K562 (cell line): ENCODE data around the gene BMP8B. TPM values are rescaled to one million over a fixed set of nuclear protein-coding genes. Genes with fewer than 3 reads are reported as not detected.
A peak's percentile ranks its signal among the peaks of the same experiment; 100 is the strongest.

Experiments
- ARNT ChIP-seq, 2 experiments: fragments of 450-650 bp; IDR thresholded peaks; 2 replicates each; pipeline ENCODE4 v1.6.1; 2016; ENCODE audit warnings: mild to moderate bottlenecking in 1 of 2
- BACH1 ChIP-seq: fragments of 200-800 bp; sonication (Bioruptor generic); IDR thresholded peaks from 2 replicates; pipeline ENCODE4 v1.6.1; 2016; ENCODE audit warnings: missing genetic modification characterization, missing compliant biosample characterization
- CAMTA2 ChIP-seq: fragments of 250-450 bp; sonication (Bioruptor Pico); conservative IDR thresholded peaks from 2 replicates; pipeline ENCODE4 v1.5.1; 2022
- CTCFL ChIP-seq: IDR thresholded peaks from 2 replicates; pipeline ENCODE4 v1.6.1; 2011; ENCODE audit warnings: borderline replicate concordance, low read depth, mild to moderate bottlenecking, moderate library complexity, low read length; ENCODE audit not compliant: insufficient read depth, poor library complexity, severe bottlenecking
- KLF16 ChIP-seq: IDR thresholded peaks from 2 replicates; pipeline ENCODE4 v1.6.1; 2016; ENCODE audit warnings: antibody characterized with exemption
- MAFK ChIP-seq: IDR thresholded peaks from 2 replicates; pipeline ENCODE4 v1.6.1; 2011; ENCODE audit warnings: low read length, improper control_type of control experiment
- NCOA6 ChIP-seq: fragments of 450-650 bp; IDR thresholded peaks from 2 replicates; pipeline ENCODE4 v1.6.1; 2017; ENCODE audit warnings: mild to moderate bottlenecking
- PRPF4 ChIP-seq: fragments of 200-400 bp; formaldehyde crosslinking; IDR thresholded peaks from one replicate; pipeline ENCODE4 v1.6.1; 2017; ENCODE audit warnings: low read length, low read depth, mild to moderate bottlenecking; ENCODE audit not compliant: insufficient read depth, poor library complexity, severe bottlenecking
- RB1 ChIP-seq: fragments of 450-650 bp; IDR thresholded peaks from 2 replicates; pipeline ENCODE4 v1.6.1; 2017; ENCODE audit warnings: low read depth, mild to moderate bottlenecking
- SIN3B ChIP-seq: fragments of 450-650 bp; IDR thresholded peaks from 2 replicates; pipeline ENCODE4 v1.6.1; 2017; ENCODE audit warnings: low read depth, mild to moderate bottlenecking, moderate library complexity
- SMAD2 ChIP-seq: fragments of 150-350 bp; IDR thresholded peaks from 2 replicates; pipeline ENCODE4 v1.6.1; 2014; ENCODE audit warnings: low read depth, mild to moderate bottlenecking, low read length
- SRSF1 ChIP-seq: fragments of 200-400 bp; formaldehyde crosslinking; IDR thresholded peaks from 2 replicates; pipeline ENCODE4 v1.6.1; 2017; ENCODE audit warnings: mild to moderate bottlenecking, low read depth, low read length, moderate library complexity
- TAF1 ChIP-seq: IDR thresholded peaks from 2 replicates; pipeline ENCODE4 v1.6.1; 2011; ENCODE audit warnings: mild to moderate bottlenecking, low read length, moderate library complexity; ENCODE audit not compliant: insufficient read depth, control insufficient read depth, severe bottlenecking; ENCODE audit errors: extremely low read depth
- TAF9B ChIP-seq: fragments of 450-650 bp; IDR thresholded peaks from 2 replicates; pipeline ENCODE4 v1.6.1; 2018; ENCODE audit warnings: mild to moderate bottlenecking; ENCODE audit not compliant: partially characterized antibody
- TRIM24 ChIP-seq, 2 experiments: fragments of 450-650 bp; IDR thresholded peaks; 2 replicates each; pipeline ENCODE4 v1.6.1; 2016
- ZBTB7A ChIP-seq: IDR thresholded peaks from 2 replicates; pipeline ENCODE4 v1.6.1; 2011; ENCODE audit warnings: low read depth, mild to moderate bottlenecking, low read length, moderate library complexity, borderline replicate concordance; ENCODE audit not compliant: control insufficient read depth
- ZFPM2 ChIP-seq: fragments of 250-450 bp; sonication (Bioruptor Pico); IDR thresholded peaks from 2 replicates; pipeline ENCODE4 v1.5.1; 2022; ENCODE audit warnings: mild to moderate bottlenecking
- ZNF280A ChIP-seq: fragments of 450-650 bp; IDR thresholded peaks from 2 replicates; pipeline ENCODE4 v1.6.1; 2018; ENCODE audit warnings: mild to moderate bottlenecking, low read depth; ENCODE audit not compliant: partially characterized antibody
- ZNF57 ChIP-seq: fragments of 450-650 bp; formaldehyde crosslinking; IDR thresholded peaks from 2 replicates; pipeline ENCODE4 v1.4.0; 2020; ENCODE audit warnings: mild to moderate bottlenecking, moderate library complexity
- ZNF830 ChIP-seq: fragments of 250-450 bp; sonication (Bioruptor Pico); IDR thresholded peaks from 2 replicates; pipeline ENCODE4 v1.5.0; 2021; ENCODE audit warnings: mild to moderate bottlenecking
- polyA plus RNA-seq, 8 experiments: library from polyadenylated mRNA; depleted of rRNA in 4 of 8; stranded (reverse) in 5 of 8; unstranded in 3 of 8; fragments of >200 nt; fragmentation: Nextera tagmentation in 2 of 8; fragmentation: Illumina TruSeq in 1 of 8; extraction: Ambion mirVana in 2 of 8; extraction: Trizol in 1 of 8; gene quantifications; 2 replicates each; pipeline versions ENCODE4 v1.2.1 to v1.2.3, GENCODE V29; 2011 to 2014; ENCODE audit warnings: inconsistent platforms in 1 of 8, missing spikeins in 1 of 8
- total RNA-seq, 7 experiments: library from RNA; depleted of rRNA in 6 of 7; stranded (reverse); fragments of >200 nt in 6 of 7; fragmentation: Illumina TruSeq in 2 of 7; extraction: Trizol in 2 of 7; gene quantifications; 2 replicates each; pipeline versions ENCODE4 v1.2.1 to v1.2.3, GENCODE V29; 2011 to 2021; ENCODE audit warnings: low replicate concordance in 1 of 7
- TF ChIP-seq, protein P1 (sequence below): sonication (generic); formaldehyde crosslinking; IDR thresholded peaks from 2 replicates; pipeline ENCODE4 v1.8.1; 2023; ENCODE audit warnings: mild to moderate bottlenecking, missing genetic modification reagents

The BMP8B gene
- total and polyA plus RNA-seq, 9 of the 15 experiments (the other 6 are each of a cell fraction or from before 2014, with no cell fraction given) = 0.03 to 0.33 (median 0.14) TPM

DNA sequence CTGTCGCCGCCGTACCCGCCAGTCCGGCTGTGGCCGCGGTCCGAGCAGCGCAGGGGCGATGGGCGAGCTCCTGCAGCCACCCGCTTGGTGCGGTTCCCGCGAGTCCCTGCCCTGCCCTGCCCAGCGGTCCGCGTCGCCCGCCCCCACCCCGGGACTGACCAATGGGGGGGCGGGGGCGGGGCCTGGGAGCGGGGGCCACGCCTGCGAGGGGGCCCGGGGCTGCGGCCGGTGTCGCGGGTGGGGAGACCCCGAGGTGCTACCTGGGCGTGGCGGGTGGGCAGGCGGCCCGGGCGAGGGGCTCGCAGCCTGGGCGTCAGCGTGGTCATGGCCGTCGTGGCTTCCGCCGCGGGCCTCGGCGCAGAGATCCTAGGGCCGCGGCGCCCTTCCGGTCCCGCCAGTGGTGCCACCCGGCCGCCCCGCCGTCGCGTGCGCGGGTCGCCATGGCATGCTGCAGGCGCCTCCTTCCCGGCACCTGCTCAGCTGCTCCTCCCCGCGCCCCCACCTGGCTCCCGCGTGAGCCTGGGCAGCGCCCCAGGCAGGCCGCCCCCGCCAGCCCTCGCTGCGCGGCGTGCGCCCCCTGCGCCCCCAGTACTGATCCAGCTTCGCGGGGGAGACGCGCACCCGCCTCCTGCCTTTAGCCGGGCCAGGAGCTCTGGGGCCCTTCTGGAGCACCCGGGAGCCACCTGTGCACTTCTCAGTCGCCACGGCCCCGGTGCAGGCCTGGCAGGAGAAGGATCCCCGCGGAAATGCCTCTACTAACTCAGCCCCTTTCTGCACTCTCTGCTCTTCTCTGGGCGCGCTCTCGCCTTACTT, at the start of gene BMP8B (continued):
- peak; percentile 18 for TF ChIP-seq CTCFL
- peak; percentile 61; the same call in 1 of the 2 replicates for TF ChIP-seq SIN3B
- TF ChIP-seq TAF1 = no peak
- TF ChIP-seq ARNT (IDR thresholded peaks at IDR 0.05) = no peak
- TF ChIP-seq MAFK = no peak
- no peak for TF ChIP-seq SRSF1
- no peak for TF ChIP-seq SMAD2
- TF ChIP-seq TRIM24 (IDR thresholded peaks at IDR 0.05) = no peak
- TF ChIP-seq ZNF57 (CRISPR knock-in tag) = no peak
- TF ChIP-seq KLF16 = no peak
- no peak for TF ChIP-seq TAF9B
- no peak for TF ChIP-seq CAMTA2
- TF ChIP-seq PRPF4 = no peak
- peak; percentile 88 for TF ChIP-seq ZBTB7A
- TF ChIP-seq NCOA6 = no peak; the same call in none of the 2 replicates
- TF ChIP-seq BACH1 (tag) = no peak
- TF ChIP-seq, protein P1, sequence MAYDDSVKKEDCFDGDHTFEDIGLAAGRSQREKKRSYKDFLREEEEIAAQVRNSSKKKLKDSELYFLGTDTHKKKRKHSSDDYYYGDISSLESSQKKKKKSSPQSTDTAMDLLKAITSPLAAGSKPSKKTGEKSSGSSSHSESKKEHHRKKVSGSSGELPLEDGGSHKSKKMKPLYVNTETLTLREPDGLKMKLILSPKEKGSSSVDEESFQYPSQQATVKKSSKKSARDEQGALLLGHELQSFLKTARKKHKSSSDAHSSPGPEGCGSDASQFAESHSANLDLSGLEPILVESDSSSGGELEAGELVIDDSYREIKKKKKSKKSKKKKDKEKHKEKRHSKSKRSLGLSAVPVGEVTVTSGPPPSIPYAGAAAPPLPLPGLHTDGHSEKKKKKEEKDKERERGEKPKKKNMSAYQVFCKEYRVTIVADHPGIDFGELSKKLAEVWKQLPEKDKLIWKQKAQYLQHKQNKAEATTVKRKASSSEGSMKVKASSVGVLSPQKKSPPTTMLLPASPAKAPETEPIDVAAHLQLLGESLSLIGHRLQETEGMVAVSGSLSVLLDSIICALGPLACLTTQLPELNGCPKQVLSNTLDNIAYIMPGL (CRISPR knock-in tag) = no peak
- peak; percentile 62 for TF ChIP-seq RB1
- TF ChIP-seq ZNF280A = no peak
- TF ChIP-seq ZFPM2 = no peak
- TF ChIP-seq ZNF830 (CRISPR knock-in tag) = no peak
